ENCODE measurements around the gene ITSN1. TPM values are rescaled to one million over a fixed set of nuclear protein-coding genes. Genes with fewer than 3 reads are reported as not detected.

The ITSN1 gene
- total RNA-seq, 2 donors from 2014 or later, result 15.0 to 47.5 TPM

DNA sequence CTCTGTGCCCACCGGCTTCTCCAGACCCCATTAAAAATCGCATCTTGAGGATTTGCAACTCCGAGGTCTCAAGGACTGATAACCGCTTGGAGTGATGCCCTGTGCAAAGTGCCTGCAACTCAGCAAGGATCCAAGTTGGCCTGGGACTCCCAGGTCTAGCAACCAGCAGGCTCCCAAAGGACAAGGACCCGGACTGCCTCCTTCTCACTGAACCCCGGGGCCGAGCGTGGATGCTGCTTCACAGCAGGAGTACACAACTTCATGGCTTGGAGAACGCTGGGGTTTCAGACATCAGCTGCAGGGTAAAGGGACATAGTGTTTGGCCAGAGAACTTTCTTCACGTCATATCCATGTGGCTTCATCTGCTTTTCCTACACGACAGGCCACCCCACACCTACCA, 208.1 kb downstream of the ITSN1 start:
- no peak for TF ChIP-seq POLR2A (IDR thresholded peaks at IDR 0.05)
- TF ChIP-seq, protein P1, sequence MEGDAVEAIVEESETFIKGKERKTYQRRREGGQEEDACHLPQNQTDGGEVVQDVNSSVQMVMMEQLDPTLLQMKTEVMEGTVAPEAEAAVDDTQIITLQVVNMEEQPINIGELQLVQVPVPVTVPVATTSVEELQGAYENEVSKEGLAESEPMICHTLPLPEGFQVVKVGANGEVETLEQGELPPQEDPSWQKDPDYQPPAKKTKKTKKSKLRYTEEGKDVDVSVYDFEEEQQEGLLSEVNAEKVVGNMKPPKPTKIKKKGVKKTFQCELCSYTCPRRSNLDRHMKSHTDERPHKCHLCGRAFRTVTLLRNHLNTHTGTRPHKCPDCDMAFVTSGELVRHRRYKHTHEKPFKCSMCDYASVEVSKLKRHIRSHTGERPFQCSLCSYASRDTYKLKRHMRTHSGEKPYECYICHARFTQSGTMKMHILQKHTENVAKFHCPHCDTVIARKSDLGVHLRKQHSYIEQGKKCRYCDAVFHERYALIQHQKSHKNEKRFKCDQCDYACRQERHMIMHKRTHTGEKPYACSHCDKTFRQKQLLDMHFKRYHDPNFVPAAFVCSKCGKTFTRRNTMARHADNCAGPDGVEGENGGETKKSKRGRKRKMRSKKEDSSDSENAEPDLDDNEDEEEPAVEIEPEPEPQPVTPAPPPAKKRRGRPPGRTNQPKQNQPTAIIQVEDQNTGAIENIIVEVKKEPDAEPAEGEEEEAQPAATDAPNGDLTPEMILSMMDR (IDR thresholded peaks at IDR 0.05), result no peak

GRCh38 chr21:33850985-33851384, 208.7 kb downstream of the ITSN1 start:
- no peaks in the 10 kb centered on the region for H3K4me1 ChIP-seq
- intact Hi-C loops (cut with DNase I), result no loop called here
- TF ChIP-seq, protein P1 (IDR thresholded peaks at IDR 0.05), result no peak
- 56 to 68% methylated on average over 9 of the region's 9 CpGs for WGBS, 2 donors
- H3K4me3 ChIP-seq, result no peak overlapping the region
- ATAC-seq, result no peak
- no peaks in the 10 kb centered on the region for H3K9me3 ChIP-seq
- H3K36me3 ChIP-seq (replicated peaks in 1 of 2; ENCODE audit: insufficient read depth in 1 of 2, low read depth in 2 of 2), result no peaks in the 10 kb centered on the region
- H3K27ac ChIP-seq, result no peak overlapping the region
- DNase-seq, result no peak
- H3K27me3 ChIP-seq, result no peaks in the 10 kb centered on the region

More for the DNA sequence above, 208.1 kb downstream of the ITSN1 start:
- WGBS, 2 donors, result 70 to 73% methylated on average over 11 of the region's 11 CpGs
- H3K36me3 ChIP-seq (replicated peaks in 1 of 2; ENCODE audit: insufficient read depth in 1 of 2, low read depth in 2 of 2), result no peaks in the 10 kb centered on the region
- ATAC-seq, result no peak
- no peaks in the 10 kb centered on the region for H3K27me3 ChIP-seq
- H3K4me3 ChIP-seq, result no peak overlapping the region
- H3K4me1 ChIP-seq, result no peaks in the 10 kb centered on the region
- intact Hi-C loops (cut with DNase I), result no loop called here
- H3K27ac ChIP-seq, result no peak overlapping the region
- no peaks in the 10 kb centered on the region for H3K9me3 ChIP-seq
- DNase-seq, result no peak

DNA sequence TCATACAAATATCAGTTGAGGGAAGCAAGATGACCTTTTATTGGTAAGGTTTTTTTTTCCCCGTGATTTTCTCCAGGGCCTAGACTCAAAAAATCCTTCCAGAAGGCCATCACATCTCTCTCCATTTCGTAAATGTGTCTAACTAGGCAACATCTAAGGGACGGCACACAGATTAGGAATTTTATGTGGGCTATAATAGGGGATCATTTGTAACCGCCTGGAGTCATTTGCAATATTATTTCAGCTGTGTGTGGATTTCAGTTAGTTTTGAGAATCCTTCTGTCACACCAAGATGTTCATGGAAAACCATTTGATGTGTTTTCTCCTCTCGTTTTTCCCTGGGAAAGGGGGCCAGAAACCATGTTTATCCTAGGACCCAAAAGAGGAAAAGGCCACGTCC, 210.2 kb downstream of the ITSN1 start:
- intact Hi-C loops (cut with DNase I), result no loop called here
- DNase-seq (no peak), ATAC-seq (no peak)
- H3K36me3 ChIP-seq (replicated peaks in 1 of 2; ENCODE audit: insufficient read depth in 1 of 2, low read depth in 2 of 2), result no peaks in the 10 kb centered on the region
- no peaks in the 10 kb centered on the region for H3K4me1 ChIP-seq
- TF ChIP-seq, protein P1 (IDR thresholded peaks at IDR 0.05), result no peak
- TF ChIP-seq POLR2A (IDR thresholded peaks at IDR 0.05), result no peak
- no peak overlapping the region for H3K4me3 ChIP-seq
- no peaks in the 10 kb centered on the region for H3K9me3 ChIP-seq
- no peak overlapping the region for H3K27ac ChIP-seq
- WGBS, 2 donors, result 56 to 65% methylated on average over 6 of the region's 6 CpGs
- H3K27me3 ChIP-seq, result no peaks in the 10 kb centered on the region

- no peak for DNase-seq
- intact Hi-C loops (cut with DNase I), result no loop called here
- Histone ChIP-seq H3K4me3 (no peak overlapping the region), H3K4me1 (no peaks in the 10 kb centered on the region), H3K9me3 (no peaks in the 10 kb centered on the region), H3K27ac (no peak overlapping the region), H3K36me3 (replicated peaks in 1 of 2; ENCODE audit: insufficient read depth in 1 of 2, low read depth in 2 of 2) (no peaks in the 10 kb centered on the region), H3K27me3 (no peaks in the 10 kb centered on the region)
- TF ChIP-seq, protein P1 (IDR thresholded peaks at IDR 0.05), result no peak
- no peak for TF ChIP-seq POLR2A (IDR thresholded peaks at IDR 0.05)
- WGBS, 2 donors, result 56% methylated on average over 4 to 5 of the region's 5 CpGs
- ATAC-seq, result no peak
Measured at GRCh38 chr21:33854604-33855003, 212.3 kb downstream of the ITSN1 start.

DNA sequence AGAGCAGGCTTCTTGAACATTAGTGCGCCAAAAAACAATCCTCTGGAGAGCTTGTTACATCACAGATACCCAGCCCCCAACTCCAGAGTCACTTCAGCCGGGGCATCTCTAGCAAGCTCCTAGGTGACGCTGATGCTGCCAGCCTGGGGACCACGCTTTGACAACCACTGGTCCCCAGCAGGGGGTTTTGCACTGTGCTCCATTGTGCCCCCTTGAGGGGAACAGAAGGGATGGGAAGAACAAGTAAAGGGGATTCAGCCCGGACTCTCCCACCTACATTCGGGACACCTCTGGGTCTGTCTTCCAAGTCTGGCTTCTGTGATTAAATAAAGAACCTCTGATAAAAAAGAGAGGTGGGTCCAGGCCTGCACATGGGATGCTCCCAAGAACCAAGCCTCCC, 212.9 kb downstream of the ITSN1 start:
- 86 to 89% methylated on average over 6 of the region's 6 CpGs for WGBS, 2 donors
- intact Hi-C loops (cut with DNase I), result no loop called here
- Histone ChIP-seq H3K27ac (no peak overlapping the region), H3K36me3 (replicated peaks in 1 of 2; ENCODE audit: insufficient read depth in 1 of 2, low read depth in 2 of 2) (no peaks in the 10 kb centered on the region), H3K9me3 (no peaks in the 10 kb centered on the region), H3K4me3 (no peak overlapping the region), H3K4me1 (no peaks in the 10 kb centered on the region), H3K27me3 (no peaks in the 10 kb centered on the region)
- no peak for TF ChIP-seq POLR2A (IDR thresholded peaks at IDR 0.05)
- TF ChIP-seq, protein P1 (IDR thresholded peaks at IDR 0.05), result no peak
- ATAC-seq (no peak), DNase-seq (no peak)

All from body of pancreas (tissue), 4 donors.